Measurements from ENCODE around the gene TMCC3. TPM values are rescaled to one million over a fixed set of nuclear protein-coding genes. Genes with fewer than 3 reads are reported as not detected.

Gene TMCC3
- polyA plus RNA-seq, 1 donor (not counting 4 experiments of a cell fraction or from before 2014, with no cell fraction given), result 18.9 TPM

- Histone ChIP-seq H3K4me3 (ENCODE audit: control insufficient read depth in 2 of 3, extremely low read depth in 1 of 3, insufficient read depth in 2 of 3, low read depth in 1 of 3, low read length in 3 of 3) (no peak overlapping the region), H3K27ac (ENCODE audit: control insufficient read depth, insufficient read depth, low read length) (no peak overlapping the region), H3K36me3 (ENCODE audit: control insufficient read depth in 2 of 2, extremely low read depth in 1 of 2, insufficient read depth in 2 of 2, low read length in 2 of 2) (peaks cover 0 to 2% of the 10 kb centered on the region in 2 experiments), H3K4me1 (ENCODE audit: control insufficient read depth, extremely low read depth, insufficient read depth, low read length) (no peaks in the 10 kb centered on the region), H2AFZ (ENCODE audit: control insufficient read depth, low read length) (no peak overlapping the region), H4K20me1 (ENCODE audit: control insufficient read depth, extremely low read depth, insufficient read depth, low read length) (no peaks in the 10 kb centered on the region), H3K9me3 (ENCODE audit: control insufficient read depth, low read depth, low read length) (no peaks in the 10 kb centered on the region), H3K9me1 (ENCODE audit: control insufficient read depth, extremely low read depth, insufficient read depth, low read length) (no peaks in the 10 kb centered on the region), H3K9ac (ENCODE audit: control insufficient read depth, extremely low read depth, insufficient read depth, low read length) (no peak overlapping the region), H3K27me3 (ENCODE audit: control insufficient read depth, extremely low read depth, insufficient read depth, low read length) (no peaks in the 10 kb centered on the region), H3K4me2 (ENCODE audit: control insufficient read depth, extremely low read depth, insufficient read depth, low read depth, low read length) (no peak overlapping the region), H3K79me2 (ENCODE audit: control insufficient read depth, insufficient read depth, low read length) (peaks cover 53% of the 10 kb centered on the region)
- dilution Hi-C loops (cut with MboI; ENCODE audit: extremely low pct_ligation_motif_present, low sequenced_read_pairs), result no loop called here
- FAIRE-seq (no peak), DNase-seq (ENCODE audit: low read depth, low spot score) (no peak)
- TF ChIP-seq EZH2 (IDR thresholded peaks at IDR 0.05; ENCODE audit: low read length) (no peak), CTCF (optimal IDR thresholded peaks at IDR 0.05 in 1 of 3, IDR thresholded peaks at IDR 0.05 in 1 of 3, conservative IDR thresholded peaks at IDR 0.05 in 1 of 3; ENCODE audit: extremely low read depth in 1 of 3, insufficient read depth in 2 of 3, low read length in 3 of 3) (no peak)
These were observed 15.6 kb downstream of the TMCC3 start for GRCh38 chr12:94634717-94635116.

- Histone ChIP-seq H3K9me1 (ENCODE audit: control insufficient read depth, extremely low read depth, insufficient read depth, low read length) (no peaks in the 10 kb centered on the region), H2AFZ (ENCODE audit: control insufficient read depth, low read length) (no peak overlapping the region), H3K36me3 (ENCODE audit: control insufficient read depth in 2 of 2, extremely low read depth in 1 of 2, insufficient read depth in 2 of 2, low read length in 2 of 2) (peaks cover 0 to 1% of the 10 kb centered on the region in 2 experiments), H3K4me2 (ENCODE audit: control insufficient read depth, extremely low read depth, insufficient read depth, low read depth, low read length) (no peak overlapping the region), H3K27ac (ENCODE audit: control insufficient read depth, insufficient read depth, low read length) (no peak overlapping the region), H3K79me2 (ENCODE audit: control insufficient read depth, insufficient read depth, low read length) (peaks cover 53% of the 10 kb centered on the region), H3K9me3 (ENCODE audit: control insufficient read depth, low read depth, low read length) (no peaks in the 10 kb centered on the region), H3K4me3 (ENCODE audit: control insufficient read depth in 2 of 3, extremely low read depth in 1 of 3, insufficient read depth in 2 of 3, low read depth in 1 of 3, low read length in 3 of 3) (no peak overlapping the region), H3K4me1 (ENCODE audit: control insufficient read depth, extremely low read depth, insufficient read depth, low read length) (no peaks in the 10 kb centered on the region), H3K27me3 (ENCODE audit: control insufficient read depth, extremely low read depth, insufficient read depth, low read length) (no peaks in the 10 kb centered on the region), H4K20me1 (ENCODE audit: control insufficient read depth, extremely low read depth, insufficient read depth, low read length) (no peaks in the 10 kb centered on the region), H3K9ac (ENCODE audit: control insufficient read depth, extremely low read depth, insufficient read depth, low read length) (no peak overlapping the region)
- FAIRE-seq, result no peak
- dilution Hi-C loops (cut with MboI; ENCODE audit: extremely low pct_ligation_motif_present, low sequenced_read_pairs), result no loop called here
- TF ChIP-seq EZH2 (IDR thresholded peaks at IDR 0.05; ENCODE audit: low read length) (no peak), CTCF (optimal IDR thresholded peaks at IDR 0.05 in 1 of 3, IDR thresholded peaks at IDR 0.05 in 1 of 3, conservative IDR thresholded peaks at IDR 0.05 in 1 of 3; ENCODE audit: extremely low read depth in 1 of 3, insufficient read depth in 2 of 3, low read length in 3 of 3) (no peak)
- DNase-seq (ENCODE audit: low read depth, low spot score), result no peak
These were observed 17.0 kb downstream of the TMCC3 start for GRCh38 chr12:94633401-94633800.

All from keratinocyte (primary cell).